CD8-positive, alpha-beta memory T cell (primary cell): ENCODE results near the gene GBF1. TPM values are rescaled to one million over a fixed set of nuclear protein-coding genes. Genes with fewer than 3 reads are reported as not detected.

ENCODE experiments used
- CTCF ChIA-PET: fragments of 350-600 bp; sonication (Branson Sonifier 250); formaldehyde crosslinking; loops from one replicate; lab custom pipeline; 2021; ENCODE audit warnings: antibody characterized with exemption; lab: Charles Lee
- POLR2A ChIA-PET: fragments of 350-600 bp; sonication (Branson Sonifier 250); formaldehyde crosslinking; loops from one replicate; lab custom pipeline; 2021; ENCODE audit warnings: antibody characterized with exemption; lab: Charles Lee
- DNase-seq, 5 donors: peaks; one replicate each; pipeline versions ENCODE4 v3.0.0 to v3.0.0-alpha.2; 2020 to 2022; ENCODE audit warnings: mixed read lengths in 1 of 5
- H3K27ac ChIP-seq: one replicate; pipeline ENCODE4 v1.7.0; 2013; ENCODE audit warnings: low read depth, mild to moderate bottlenecking, low read length, moderate library complexity
- H3K27me3 ChIP-seq: 2 replicates; pipeline ENCODE4 v1.7.0; 2013; ENCODE audit warnings: low read length, mild to moderate bottlenecking; ENCODE audit not compliant: insufficient read depth, poor library complexity, severe bottlenecking
- H3K36me3 ChIP-seq: 2 replicates; pipeline ENCODE4 v1.7.0; 2013; ENCODE audit warnings: mild to moderate bottlenecking, low read length, moderate library complexity; ENCODE audit not compliant: insufficient read depth
- H3K4me1 ChIP-seq: 2 replicates; pipeline ENCODE4 v1.7.0; 2013; ENCODE audit warnings: mild to moderate bottlenecking, low read length, moderate library complexity; ENCODE audit not compliant: insufficient read depth
- H3K4me3 ChIP-seq: 2 replicates; pipeline ENCODE4 v1.7.0; 2013; ENCODE audit warnings: mild to moderate bottlenecking, low read length
- H3K9me3 ChIP-seq: 2 replicates; pipeline ENCODE4 v1.7.0; 2013; ENCODE audit warnings: mild to moderate bottlenecking, low read length
- H3K27ac Mint-ChIP-seq, 8 donors: one replicate each; pipeline ENCODE4 v1.8.0; 2020 to 2021; ENCODE audit warnings: mixed read lengths in 8 of 8, mild to moderate bottlenecking in 6 of 8, inconsistent platforms in 3 of 8, moderate library complexity in 3 of 8
- H3K27me3 Mint-ChIP-seq, 2 donors: one replicate each; pipeline ENCODE4 v1.8.0; 2020 to 2021; ENCODE audit warnings: mixed read lengths in 2 of 2, mild to moderate bottlenecking in 1 of 2, moderate library complexity in 1 of 2
- H3K36me3 Mint-ChIP-seq, 3 donors: one replicate each; pipeline ENCODE4 v1.8.0; 2020 to 2021; ENCODE audit warnings: mixed read lengths in 3 of 3, inconsistent platforms in 1 of 3, mild to moderate bottlenecking in 1 of 3
- H3K4me1 Mint-ChIP-seq, 3 donors: one replicate each; pipeline ENCODE4 v1.8.0; 2020 to 2021; ENCODE audit warnings: mixed read lengths in 3 of 3, inconsistent platforms in 1 of 3, mild to moderate bottlenecking in 1 of 3
- H3K4me3 Mint-ChIP-seq, 7 donors: one replicate each; pipeline ENCODE4 v1.8.0; 2020 to 2021; ENCODE audit warnings: mixed read lengths in 7 of 7, mild to moderate bottlenecking in 6 of 7, moderate library complexity in 4 of 7, inconsistent platforms in 2 of 7
- H3K9me3 Mint-ChIP-seq, 5 donors: one replicate each; pipeline ENCODE4 v1.8.0; 2020 to 2022; ENCODE audit warnings: mixed read lengths in 5 of 5, mild to moderate bottlenecking in 3 of 5, moderate library complexity in 2 of 5, inconsistent platforms in 1 of 5
- polyA plus RNA-seq: library from polyadenylated mRNA; unstranded; fragments of 300-500 nt; fragmentation: Illumina TruSeq; gene quantifications from one replicate; pipeline ENCODE4 v1.2.3, GENCODE V29; 2021
- total RNA-seq, 2 experiments: library from RNA; stranded (reverse); gene quantifications; one replicate each; pipeline ENCODE4 v1.2.3, GENCODE V29; 2021

Gene GBF1
- total and polyA plus RNA-seq, 3 experiments from 2014 or later: 21.6 to 39.2 (median 38.7) TPM

DNA sequence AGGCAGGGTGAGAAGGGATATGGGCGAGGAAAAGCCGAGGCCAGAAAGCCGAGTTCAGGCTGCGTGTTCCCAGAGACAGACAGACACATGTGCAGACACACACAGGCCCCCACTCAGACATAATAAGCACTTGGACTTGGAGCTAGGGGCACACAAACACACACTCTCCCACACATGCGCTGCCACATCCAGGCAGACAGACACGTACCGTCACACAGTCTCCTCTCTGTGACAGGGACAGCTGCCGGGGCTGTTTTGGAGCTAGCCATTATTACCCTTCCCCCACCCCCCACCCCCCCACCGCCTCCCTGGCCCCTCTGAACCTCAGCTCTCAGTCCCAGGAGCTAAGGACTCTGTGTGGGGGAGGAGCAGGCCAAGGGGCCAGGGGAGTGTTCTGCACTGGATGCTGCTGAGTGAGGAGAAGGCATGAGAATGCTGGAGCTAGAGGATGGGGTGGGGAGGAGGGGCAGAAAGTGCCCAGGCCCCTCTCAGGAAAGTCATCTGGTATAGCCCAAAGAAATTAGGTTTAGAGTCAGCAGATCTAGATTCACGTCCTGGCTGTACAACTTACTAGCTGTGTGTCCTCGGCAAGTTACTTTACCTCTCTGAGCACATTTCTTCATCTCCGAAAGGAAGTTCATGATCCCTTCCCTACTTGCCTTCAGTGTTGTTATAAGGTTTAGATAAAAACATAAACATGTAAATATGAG, 10.3 kb upstream of the GBF1 start:
- POLR2A ChIA-PET: no interaction called here
- H3K27me3 ChIP-seq: peaks cover 5% of the 10 kb centered on the region
- peaks cover 18% of the 10 kb centered on the region in 2 donors for H3K27me3 Mint-ChIP-seq

DNA sequence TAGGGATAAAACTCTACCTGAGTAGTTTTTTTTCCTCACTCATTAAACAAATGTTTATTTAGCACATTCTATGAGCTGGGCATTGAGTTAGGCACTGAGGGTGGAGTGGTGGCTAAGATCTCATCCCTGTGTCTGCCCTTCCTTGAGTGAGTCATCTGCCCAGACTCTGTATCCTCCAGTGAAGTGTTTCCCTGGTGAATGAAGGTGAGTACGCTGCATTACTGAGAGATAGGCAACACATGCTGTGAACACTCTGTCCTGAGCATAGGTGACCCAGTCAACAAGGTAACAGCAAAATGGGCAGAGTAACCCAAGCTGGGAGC, 9.8 kb upstream of the GBF1 start:
- Mint-ChIP-seq H3K4me3 (no peak overlapping the region), H3K27ac (no peak overlapping the region), H3K4me1 (peaks cover 1 to 12% (median 8%) of the 10 kb centered on the region in 3 donors), H3K36me3 (no peaks in the 10 kb centered on the region), H3K9me3 (no peaks in the 10 kb centered on the region), H3K27me3 (peaks cover 19 to 22% of the 10 kb centered on the region in 2 donors)
- H3K27me3 ChIP-seq: peaks cover under 1% of the 10 kb centered on the region
- H3K4me1 ChIP-seq: peaks cover 4% of the 10 kb centered on the region
- ChIA-PET CTCF (interaction anchor here (11.9 kb wide), 1 partner anchor 117 kb away, joined by 327 read pairs; no protein-coding TSS in a partner anchor), POLR2A (no interaction called here)
- no peak overlapping the region for H3K27ac ChIP-seq
- no peak overlapping the region for H3K4me3 ChIP-seq
- no peaks in the 10 kb centered on the region for H3K36me3 ChIP-seq
- no peaks in the 10 kb centered on the region for H3K9me3 ChIP-seq
- DNase-seq: no peak

More for the DNA sequence above, 10.3 kb upstream of the GBF1 start:
- DNase-seq: no peak
- peaks cover 8% of the 10 kb centered on the region for H3K4me1 ChIP-seq
- no peaks in the 10 kb centered on the region for H3K9me3 ChIP-seq
- H3K4me1 Mint-ChIP-seq: peaks cover 1 to 13% (median 4%) of the 10 kb centered on the region in 3 donors
- H3K36me3 ChIP-seq: no peaks in the 10 kb centered on the region
- no peaks in the 10 kb centered on the region for H3K9me3 Mint-ChIP-seq
- no peak overlapping the region for H3K27ac ChIP-seq
- no peak overlapping the region for H3K4me3 ChIP-seq
- no peak overlapping the region for H3K4me3 Mint-ChIP-seq
- H3K27ac Mint-ChIP-seq: no peak overlapping the region
- CTCF ChIA-PET: interaction anchor here (6.2 to 11.9 kb wide), 2 partner anchors 9 to 118 kb away, joined by 50 to 327 read pairs; partner anchors contain the start of gene GBF1
- no peaks in the 10 kb centered on the region for H3K36me3 Mint-ChIP-seq

GRCh38 chr10:102236006-102236405, 9.3 kb upstream of the GBF1 start:
- Histone ChIP-seq H3K4me1 (peaks cover 9% of the 10 kb centered on the region), H3K9me3 (no peaks in the 10 kb centered on the region), H3K4me3 (no peak overlapping the region), H3K27ac (no peak overlapping the region), H3K36me3 (no peaks in the 10 kb centered on the region), H3K27me3 (peaks cover 4% of the 10 kb centered on the region)
- no peak overlapping the region for H3K4me3 Mint-ChIP-seq
- H3K4me1 Mint-ChIP-seq: peaks cover 3 to 14% (median 11%) of the 10 kb centered on the region in 3 donors
- H3K27ac Mint-ChIP-seq: no peak overlapping the region
- ChIA-PET CTCF (interaction anchor here (1.0 to 11.9 kb wide), 2 partner anchors 87 to 117 kb away, joined by 3 to 327 read pairs; no protein-coding TSS in a partner anchor), POLR2A (no interaction called here)
- H3K27me3 Mint-ChIP-seq: peaks cover 19 to 22% of the 10 kb centered on the region in 2 donors
- no peaks in the 10 kb centered on the region for H3K36me3 Mint-ChIP-seq
- no peaks in the 10 kb centered on the region for H3K9me3 Mint-ChIP-seq
- DNase-seq: no peak

DNA sequence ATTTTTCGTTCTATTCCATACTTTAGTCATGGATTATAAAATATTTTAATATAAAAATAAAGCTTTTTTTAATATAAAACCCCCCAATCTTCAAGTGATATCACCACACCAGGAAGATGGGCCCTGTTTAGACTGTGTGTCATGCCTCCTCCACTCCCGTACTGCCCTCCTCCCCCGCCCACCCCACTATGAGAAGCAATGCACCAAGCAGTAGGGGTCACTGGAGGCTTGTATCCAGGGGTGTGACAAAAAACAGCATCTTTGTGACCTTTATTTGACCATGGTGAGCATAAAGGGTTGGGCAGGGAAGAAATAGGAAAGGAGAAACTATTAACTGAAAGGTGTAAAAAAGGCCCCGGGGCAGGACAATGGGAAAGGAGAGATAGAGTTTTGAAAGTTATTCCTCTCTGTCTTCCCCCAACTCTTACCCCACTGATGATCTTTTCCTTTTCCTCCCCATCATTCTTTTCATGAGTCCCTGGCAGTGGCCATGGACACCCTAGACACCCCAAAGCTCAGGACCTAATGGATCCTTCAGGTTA, 7.5 kb upstream of the GBF1 start:
- Histone ChIP-seq H3K4me3 (no peak overlapping the region), H3K27me3 (peaks cover 12% of the 10 kb centered on the region), H3K36me3 (no peaks in the 10 kb centered on the region), H3K4me1 (peaks cover 19% of the 10 kb centered on the region), H3K9me3 (no peaks in the 10 kb centered on the region), H3K27ac (no peak overlapping the region)
- Mint-ChIP-seq H3K4me1 (peaks cover 12 to 18% (median 18%) of the 10 kb centered on the region in 3 donors), H3K27ac (no peak overlapping the region), H3K27me3 (peaks cover 24 to 26% of the 10 kb centered on the region in 2 donors), H3K9me3 (no peaks in the 10 kb centered on the region), H3K36me3 (no peaks in the 10 kb centered on the region), H3K4me3 (no peak overlapping the region)
- no peak for DNase-seq
- ChIA-PET CTCF (interaction anchor here (4.9 to 5.1 kb wide), 2 partner anchors 7 to 115 kb away, joined by 29 to 32 read pairs; no protein-coding TSS in a partner anchor), POLR2A (no interaction called here)

DNA sequence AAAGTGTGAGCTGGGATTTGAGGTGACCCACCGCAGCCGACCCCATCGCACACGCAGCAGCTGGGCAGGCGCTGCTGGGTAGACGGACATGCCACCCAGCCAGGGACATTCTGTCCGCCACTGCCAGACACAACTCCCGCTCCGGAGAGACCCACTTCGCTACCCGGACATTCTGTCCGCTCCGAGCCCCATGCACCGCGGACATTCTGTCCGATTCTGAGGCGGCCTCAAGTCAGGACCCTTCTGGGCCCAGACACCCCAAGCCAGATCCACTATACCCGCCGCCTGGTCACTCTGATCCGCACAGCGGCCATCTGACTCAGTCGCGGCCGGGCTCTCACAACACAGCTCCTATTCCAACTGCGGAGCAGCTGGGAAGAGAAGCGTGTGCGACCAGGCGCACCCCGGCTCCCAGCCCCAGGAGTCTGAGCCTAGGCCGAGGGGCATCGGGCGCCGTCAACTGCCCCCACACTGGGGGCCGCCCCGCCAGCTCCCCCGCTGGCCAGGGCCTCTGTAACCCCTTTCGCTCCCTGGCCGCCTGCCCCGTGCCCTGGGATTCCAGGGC, 4.8 kb upstream of the GBF1 start:
- Mint-ChIP-seq H3K36me3 (peaks cover 0 to 4% (median 0%) of the 10 kb centered on the region in 3 donors), H3K27me3 (peaks cover 19 to 23% of the 10 kb centered on the region in 2 donors), H3K4me3 (peak overlapping the region in 5 of 7 donors; percentile 58 to 82 (median 75)), H3K4me1 (peaks cover 24 to 35% (median 29%) of the 10 kb centered on the region in 3 donors), H3K9me3 (no peaks in the 10 kb centered on the region), H3K27ac (peak overlapping the region in 1 of 8 donors; percentile 25)
- H3K4me3 ChIP-seq: no peak overlapping the region
- POLR2A ChIA-PET: interaction anchor here (0.6 kb wide), 1 partner anchor 258 kb away, joined by 3 read pairs; no protein-coding TSS in a partner anchor
- CTCF ChIA-PET: interaction anchor here (1.3 to 5.1 kb wide), 3 partner anchors 7 to 112 kb away, joined by 3 to 32 read pairs (median 29); no protein-coding TSS in a partner anchor
- peaks cover 26% of the 10 kb centered on the region for H3K4me1 ChIP-seq
- peaks cover 18% of the 10 kb centered on the region for H3K27me3 ChIP-seq
- H3K9me3 ChIP-seq: no peaks in the 10 kb centered on the region
- DNase-seq: no peak
- H3K36me3 ChIP-seq: no peaks in the 10 kb centered on the region
- H3K27ac ChIP-seq: no peak overlapping the region

DNA sequence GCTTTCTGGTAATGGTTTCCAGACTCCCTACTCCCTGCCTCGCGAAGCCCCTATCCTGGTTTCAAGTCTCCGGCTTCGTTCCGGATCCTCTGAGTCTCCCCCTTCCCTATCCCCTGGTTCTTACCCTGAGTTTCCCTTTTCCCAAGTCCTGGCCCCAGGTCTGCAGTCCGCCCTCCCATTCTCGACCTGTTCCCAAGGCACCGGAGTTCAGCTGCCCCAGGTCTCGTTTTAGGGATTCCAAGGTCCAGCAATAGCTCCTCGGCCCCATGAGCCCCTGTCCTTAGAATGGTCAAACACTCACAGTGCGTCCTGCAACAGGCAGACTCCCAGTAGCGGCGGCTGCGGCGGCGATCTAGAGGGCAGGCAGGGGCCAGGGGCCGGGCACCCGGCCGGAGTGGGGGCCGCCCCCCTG, 4.3 kb upstream of the GBF1 start:
- Mint-ChIP-seq H3K4me3 (peak overlapping the region in 6 of 7 donors; percentile 58 to 82 (median 71)), H3K36me3 (peaks cover 0 to 7% (median 0%) of the 10 kb centered on the region in 3 donors), H3K4me1 (peaks cover 26 to 38% (median 31%) of the 10 kb centered on the region in 3 donors), H3K27ac (no peak overlapping the region), H3K9me3 (no peaks in the 10 kb centered on the region), H3K27me3 (peaks cover 16 to 21% of the 10 kb centered on the region in 2 donors)
- peak overlapping the region; percentile 68 for H3K4me3 ChIP-seq
- ChIA-PET CTCF (interaction anchor here (1.3 to 5.1 kb wide), 3 partner anchors 8 to 112 kb away, joined by 3 to 32 read pairs (median 29); no protein-coding TSS in a partner anchor), POLR2A (interaction anchor here (0.7 kb wide), 1 partner anchor 110 kb away, joined by 5 read pairs; no protein-coding TSS in a partner anchor)
- no peaks in the 10 kb centered on the region for H3K9me3 ChIP-seq
- H3K27ac ChIP-seq: no peak overlapping the region
- H3K27me3 ChIP-seq: peaks cover 18% of the 10 kb centered on the region
- H3K36me3 ChIP-seq: no peaks in the 10 kb centered on the region
- H3K4me1 ChIP-seq: peaks cover 28% of the 10 kb centered on the region
- peak in 1 of 5 donors; percentile 6 for DNase-seq

GRCh38 chr10:102241444-102242117, 3.8 kb upstream of the GBF1 start, which contains the start of gene PITX3:
Gene PITX3, minus strand, starts transcription at chr10:102241512. Its CDS starts 9,432 bp downstream, at chr10:102232080.
- H3K27me3 ChIP-seq: peaks cover 18% of the 10 kb centered on the region
- no peaks in the 10 kb centered on the region for H3K9me3 ChIP-seq
- no peaks in the 10 kb centered on the region for H3K36me3 ChIP-seq
- H3K9me3 Mint-ChIP-seq: no peaks in the 10 kb centered on the region
- peaks cover 15 to 21% of the 10 kb centered on the region in 2 donors for H3K27me3 Mint-ChIP-seq
- peaks cover 0 to 8% (median 0%) of the 10 kb centered on the region in 3 donors for H3K36me3 Mint-ChIP-seq
- H3K4me1 Mint-ChIP-seq: peaks cover 31 to 43% (median 36%) of the 10 kb centered on the region in 3 donors
- DNase-seq: peak; percentile 80 to 92 (median 89)
- peak within 1 kb of the TSS; percentile 75 to 92 (median 83) for H3K4me3 Mint-ChIP-seq
- ChIA-PET CTCF (interaction anchor here (1.3 to 5.1 kb wide), 3 partner anchors 8 to 111 kb away, joined by 3 to 32 read pairs (median 29); no protein-coding TSS in a partner anchor), POLR2A (interaction anchor here (0.7 kb wide), 1 partner anchor 110 kb away, joined by 5 read pairs; no protein-coding TSS in a partner anchor)
- H3K4me1 ChIP-seq: peaks cover 34% of the 10 kb centered on the region
- peak within 1 kb of the TSS in 5 of 8 donors; percentile 4 to 58 (median 25) for H3K27ac Mint-ChIP-seq
- H3K27ac ChIP-seq: no peak within 1 kb of the TSS
- H3K4me3 ChIP-seq: peak within 1 kb of the TSS; percentile 68
